Liver (tissue), 3 donors: Measurements from ENCODE around the gene NIBAN1.

Experiments
- CTCF ChIP-seq: fragments of 150-350 bp; IDR thresholded peaks from 2 replicates; pipeline ENCODE4 v1.5.1; 2017; ENCODE audit warnings: improper control_type of control experiment, low read depth, low read length; ENCODE audit not compliant: missing input control
- EGR1 ChIP-seq, 2 donors: IDR thresholded peaks; 2 replicates each; pipeline ENCODE4 v1.6.1; 2016 to 2018; ENCODE audit warnings: antibody characterized with exemption in 2 of 2, low read depth in 2 of 2
- RXRA ChIP-seq, 2 donors: IDR thresholded peaks; 2 replicates each; pipeline ENCODE4 v1.6.1; 2017 to 2018; ENCODE audit warnings: antibody characterized with exemption in 2 of 2, mild to moderate bottlenecking in 1 of 2
- YY1 ChIP-seq: IDR thresholded peaks from 2 replicates; pipeline ENCODE4 v1.6.1; 2016; ENCODE audit warnings: antibody characterized with exemption, mild to moderate bottlenecking
- donor health status: healthy.
- donor health status: healthy.

- TF ChIP-seq YY1 (no peak), RXRA (IDR thresholded peaks at IDR 0.05) (no peak), CTCF (no peak), EGR1 (IDR thresholded peaks at IDR 0.05; ENCODE audit: low read depth in 2 of 2) (no peak)
These were observed 41.3 kb upstream of the NIBAN1 start for GRCh38 chr1:185015631-185016030.
